Osteoblast (primary cell): ENCODE data around the gene AOC3. TPM values are rescaled to one million over a fixed set of nuclear protein-coding genes. Genes with fewer than 3 reads are reported as not detected.

Source experiments
- DNase-seq: peaks from one replicate; pipeline ENCODE4 v3.0.0; 2011; ENCODE audit warnings: low spot score, mixed read lengths; ENCODE audit not compliant: insufficient read length; ENCODE audit errors: missing footprints
- H2AFZ ChIP-seq: 2 replicates; pipeline ENCODE4 v1.6.0; 2011; ENCODE audit warnings: mild to moderate bottlenecking, low read length
- H3K27ac ChIP-seq: 2 replicates; pipeline ENCODE4 v1.5.1; 2011; ENCODE audit warnings: mild to moderate bottlenecking, low read depth, low read length, moderate library complexity
- H3K27me3 ChIP-seq: 2 replicates; pipeline ENCODE4 v1.6.0; 2012; ENCODE audit warnings: mild to moderate bottlenecking, control low read depth, inconsistent platforms, low read length, moderate library complexity; ENCODE audit not compliant: insufficient read depth
- H3K36me3 ChIP-seq: 2 replicates; pipeline ENCODE4 v1.5.1; 2011; ENCODE audit warnings: mild to moderate bottlenecking, low read length, control low read depth, moderate library complexity; ENCODE audit not compliant: insufficient read depth
- H3K4me1 ChIP-seq: 2 replicates; pipeline ENCODE4 v1.5.1; 2011; ENCODE audit warnings: mild to moderate bottlenecking, low read length, control low read depth, moderate library complexity; ENCODE audit not compliant: insufficient read depth
- H3K4me2 ChIP-seq: 2 replicates; pipeline ENCODE4 v1.6.0; 2011; ENCODE audit warnings: mild to moderate bottlenecking, low read length; ENCODE audit not compliant: insufficient read depth
- H3K4me3 ChIP-seq: fragments of 200-600 bp; sonication (generic); 3 replicates; pipeline ENCODE4 v1.5.1; 2012; ENCODE audit warnings: mild to moderate bottlenecking, low read length, inconsistent platforms; ENCODE audit not compliant: insufficient read depth
- H3K79me2 ChIP-seq: 2 replicates; pipeline ENCODE4 v1.6.0; 2012; ENCODE audit warnings: mild to moderate bottlenecking, low read length, control low read depth, inconsistent platforms; ENCODE audit not compliant: insufficient read depth
- H3K9me3 ChIP-seq: 2 replicates; pipeline ENCODE4 v1.5.1; 2011; ENCODE audit warnings: low read depth, low read length, control low read depth
- H4K20me1 ChIP-seq: 2 replicates; pipeline ENCODE4 v1.6.0; 2012; ENCODE audit warnings: mild to moderate bottlenecking, low read length, control low read depth; ENCODE audit not compliant: insufficient read depth
- CTCF ChIP-seq: IDR thresholded peaks from 2 replicates; pipeline ENCODE4 v1.5.1; 2011; ENCODE audit warnings: mild to moderate bottlenecking, low read depth, low read length, moderate library complexity; ENCODE audit errors: extremely low read depth
- total RNA-seq: library from RNA; depleted of rRNA; stranded (reverse); fragments of >200 nt; gene quantifications from 2 replicates; pipeline ENCODE4 v1.2.3, GENCODE V29; 2012

Gene AOC3
- total RNA-seq, 1 donor = not detected

- H3K4me3 ChIP-seq = no peak within 1 kb of the TSS
- H3K79me2 ChIP-seq = no peaks in the 10 kb centered on the region
- no peak for TF ChIP-seq CTCF
- H3K27me3 ChIP-seq = peaks cover 6% of the 10 kb centered on the region
- H3K4me2 ChIP-seq = no peak within 1 kb of the TSS
- no peaks in the 10 kb centered on the region for H3K4me1 ChIP-seq
- no peak within 1 kb of the TSS for H3K27ac ChIP-seq
- H3K9me3 ChIP-seq = no peaks in the 10 kb centered on the region
- H3K36me3 ChIP-seq = no peaks in the 10 kb centered on the region
- H2AFZ ChIP-seq = no peak within 1 kb of the TSS
- DNase-seq = no peak
- no peaks in the 10 kb centered on the region for H4K20me1 ChIP-seq
Observed at GRCh38 chr17:42900460-42901331, 49.7 kb downstream of the AOC3 start, which contains the start of gene G6PC1. Gene G6PC1 (plus strand): TSS chr17:42900799. CDS start chr17:42900877, 78 bp downstream.

- no peaks in the 10 kb centered on the region for H3K4me1 ChIP-seq
- H3K4me3 ChIP-seq = no peak overlapping the region
- H3K27ac ChIP-seq = no peak overlapping the region
- peaks cover 11% of the 10 kb centered on the region for H3K27me3 ChIP-seq
- no peaks in the 10 kb centered on the region for H3K9me3 ChIP-seq
- H3K4me2 ChIP-seq = no peak overlapping the region
- TF ChIP-seq CTCF = no peak
- no peaks in the 10 kb centered on the region for H4K20me1 ChIP-seq
- H3K79me2 ChIP-seq = no peaks in the 10 kb centered on the region
- DNase-seq = no peak
- no peak overlapping the region for H2AFZ ChIP-seq
- no peaks in the 10 kb centered on the region for H3K36me3 ChIP-seq
Observed at GRCh38 chr17:42901535-42902229, 50.7 kb downstream of the AOC3 start.

GRCh38 chr17:42904110-42904469 is 53.1 kb downstream of the AOC3 start:
- no peak for TF ChIP-seq CTCF
- H3K36me3 ChIP-seq = no peaks in the 10 kb centered on the region
- H3K4me1 ChIP-seq = no peaks in the 10 kb centered on the region
- H3K79me2 ChIP-seq = no peaks in the 10 kb centered on the region
- no peaks in the 10 kb centered on the region for H4K20me1 ChIP-seq
- H3K9me3 ChIP-seq = no peaks in the 10 kb centered on the region
- H2AFZ ChIP-seq = no peak overlapping the region
- no peak overlapping the region for H3K27ac ChIP-seq
- H3K4me2 ChIP-seq = no peak overlapping the region
- no peak overlapping the region for H3K4me3 ChIP-seq
- DNase-seq = no peak
- H3K27me3 ChIP-seq = peaks cover 17% of the 10 kb centered on the region
